Measurements from ENCODE around the gene PLAGL1.

The PLAGL1 gene

DNA sequence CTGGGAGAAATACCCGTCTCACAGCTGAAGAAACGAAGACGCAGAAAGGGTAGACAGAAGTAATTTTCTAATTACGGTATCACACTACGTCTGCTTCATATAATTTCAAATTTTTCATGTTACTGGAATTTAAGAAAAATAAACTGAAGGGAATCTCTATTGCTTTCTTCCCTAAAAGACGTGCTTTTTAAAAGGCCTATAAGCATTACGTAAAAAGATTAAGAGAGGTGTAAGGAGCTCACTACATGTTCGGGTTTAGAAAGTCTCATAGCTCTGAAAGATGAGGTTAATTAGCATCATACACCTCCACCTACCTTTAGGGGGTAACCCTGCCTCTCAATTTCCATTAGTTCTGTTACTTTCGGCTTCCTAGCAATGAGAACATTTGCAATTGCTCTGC is 787 bp upstream of the PLAGL1 start:
- no peak for DNase-seq

DNA sequence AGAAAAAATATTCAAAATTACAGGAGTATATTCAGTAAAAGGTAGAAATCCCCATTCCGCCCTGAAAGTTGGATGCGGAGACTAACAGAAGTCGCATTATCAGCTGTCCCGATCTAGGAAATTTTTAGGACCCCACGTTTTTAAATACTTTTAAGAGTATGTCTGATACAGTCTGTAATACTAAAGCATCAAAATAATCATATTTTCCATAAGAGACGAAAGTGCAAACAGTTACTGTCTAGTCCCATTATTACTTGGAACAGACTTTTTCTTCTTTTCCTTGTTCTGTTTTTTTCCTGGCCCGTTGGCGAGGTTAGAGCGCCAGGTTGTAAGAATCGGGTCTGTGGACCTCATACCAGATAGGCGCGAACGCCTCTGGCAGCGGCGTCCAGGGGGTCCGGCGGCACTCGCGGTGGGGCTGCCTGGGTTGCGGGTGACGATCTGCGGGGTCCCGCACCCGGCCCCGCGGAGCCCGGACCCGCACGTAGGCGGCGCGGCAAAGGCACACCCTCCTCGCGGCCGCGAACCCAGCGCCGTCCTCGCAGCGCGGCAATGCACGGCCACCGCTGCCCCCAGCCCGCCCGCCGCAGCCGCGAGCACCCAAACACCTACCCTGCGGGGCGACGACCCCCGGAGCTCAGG is 460 bp downstream of the PLAGL1 start:
- no peak for DNase-seq

DNA sequence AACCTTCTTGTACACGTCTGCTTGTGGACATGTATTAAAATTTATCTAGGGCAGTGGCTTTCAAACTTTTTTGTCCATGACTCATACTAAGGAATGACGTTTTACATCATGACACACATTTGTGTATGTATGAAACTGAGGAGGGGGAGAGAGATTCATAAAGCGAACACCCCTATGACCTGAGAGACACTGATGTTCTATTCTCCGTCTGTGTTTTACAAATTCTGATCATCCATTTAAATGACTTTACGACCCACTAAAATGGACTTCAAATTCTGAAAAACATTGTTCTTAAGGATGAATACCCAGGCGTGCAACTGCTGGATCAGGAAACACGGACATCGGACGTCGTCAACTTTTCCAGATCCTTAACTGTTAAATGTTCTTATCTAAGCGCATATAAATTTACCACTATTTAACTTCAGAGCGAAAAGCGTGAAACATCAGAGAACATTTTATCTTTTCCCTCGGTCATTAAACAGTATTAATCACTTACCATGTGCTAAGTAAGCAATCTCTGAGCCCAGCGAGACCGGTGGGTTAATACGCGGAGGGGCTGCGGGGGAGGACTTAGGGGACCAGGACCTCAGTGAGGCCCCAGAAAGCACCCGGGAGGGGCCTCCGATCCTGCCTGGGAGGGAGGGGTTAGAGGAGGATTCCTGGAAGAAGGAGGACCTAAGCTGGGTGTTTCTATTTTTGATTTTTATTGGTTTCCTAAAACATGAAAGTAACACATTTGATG is 1.2 kb downstream of the PLAGL1 start:
- DNase-seq, result no peak

DNA sequence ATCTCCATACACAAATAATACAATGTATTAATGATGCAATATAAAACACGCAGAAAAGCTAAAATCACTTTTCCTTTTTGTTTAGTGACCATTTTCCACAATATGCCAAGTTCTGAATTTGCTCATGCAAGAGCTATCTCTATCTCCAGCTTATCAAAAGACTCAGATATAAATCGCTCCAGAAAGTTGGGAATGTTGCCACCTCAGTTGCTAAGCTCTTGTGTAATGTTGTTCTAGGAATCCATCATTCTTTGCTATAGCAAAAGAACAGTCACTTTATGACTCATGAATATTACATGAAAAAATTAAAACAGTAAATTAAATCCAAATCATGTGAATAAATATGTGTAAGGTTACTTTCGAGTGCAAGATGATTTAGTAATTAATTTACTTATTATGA is 8.7 kb downstream of the PLAGL1 start:
- no peak for DNase-seq

DNA sequence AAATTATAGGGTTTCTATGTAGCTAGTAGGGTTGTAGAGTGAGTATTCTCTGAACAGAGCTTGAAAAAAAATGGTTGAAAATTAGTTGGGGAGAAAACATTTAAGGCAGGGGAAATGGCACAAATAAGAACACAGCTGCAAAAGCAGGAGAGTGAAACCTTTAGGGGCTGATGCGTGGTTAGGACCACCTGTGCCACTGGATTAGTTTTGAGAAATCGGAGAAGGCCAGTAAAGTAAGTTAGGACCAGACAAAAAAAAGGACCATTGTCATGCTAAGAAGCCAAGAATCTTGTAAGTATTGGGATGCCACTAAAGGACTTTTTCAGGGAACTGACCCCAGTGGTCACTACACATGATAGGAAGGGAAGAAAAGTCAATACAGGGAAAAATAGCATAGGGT is 9.4 kb downstream of the PLAGL1 start:
- no peak for DNase-seq

DNA sequence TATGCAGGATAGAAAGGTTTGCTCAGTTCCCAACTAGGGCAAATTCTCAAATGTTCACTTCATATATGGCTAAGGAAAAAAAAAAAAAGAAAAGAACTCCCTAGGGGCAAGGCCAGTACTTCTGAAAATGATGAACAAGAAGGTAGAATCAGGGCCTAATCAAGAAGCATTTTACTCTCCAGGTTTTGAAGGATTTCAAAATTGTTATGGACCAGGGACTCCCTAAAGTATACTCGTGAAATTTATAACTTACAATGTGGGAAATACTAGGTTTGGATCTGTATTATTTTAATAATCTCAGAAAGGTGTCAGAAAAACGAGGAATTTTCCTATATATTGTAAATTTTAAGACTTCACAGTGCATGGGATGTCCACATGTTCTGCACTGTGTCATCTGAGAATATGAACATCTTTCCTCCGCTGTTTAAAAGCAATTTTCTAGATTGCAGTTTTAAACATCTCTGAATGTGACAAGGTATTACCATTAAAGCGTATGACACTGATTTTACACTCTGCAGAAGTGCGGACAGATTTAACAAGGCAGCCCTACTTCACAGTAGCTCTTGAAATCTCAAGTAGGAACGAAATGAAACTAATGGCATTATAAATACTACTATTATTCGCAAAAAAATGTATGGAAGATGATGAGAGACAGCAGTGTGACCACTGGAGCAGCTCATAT is 14.0 kb downstream of the PLAGL1 start:
- DNase-seq, result no peak

DNA sequence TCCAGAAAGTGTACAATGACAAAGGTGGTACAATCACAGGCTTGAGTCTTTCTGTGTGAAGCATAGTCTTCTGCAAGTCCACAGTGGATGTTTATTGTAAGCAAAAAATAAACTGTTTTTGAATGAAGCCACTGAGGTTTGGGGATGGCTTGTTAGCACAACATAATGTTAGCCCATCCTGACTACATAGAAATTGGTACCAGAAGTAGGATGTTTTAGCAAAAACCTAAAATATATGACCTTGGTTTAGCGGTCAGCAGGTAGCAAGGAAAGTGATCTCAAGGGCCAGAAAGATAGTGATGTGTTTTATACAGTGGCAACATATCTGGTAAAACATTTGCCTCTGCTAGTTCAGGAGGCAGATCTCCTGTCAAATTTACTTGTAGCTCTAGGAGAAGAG is 15.8 kb downstream of the PLAGL1 start:
- DNase-seq, result no peak

DNA sequence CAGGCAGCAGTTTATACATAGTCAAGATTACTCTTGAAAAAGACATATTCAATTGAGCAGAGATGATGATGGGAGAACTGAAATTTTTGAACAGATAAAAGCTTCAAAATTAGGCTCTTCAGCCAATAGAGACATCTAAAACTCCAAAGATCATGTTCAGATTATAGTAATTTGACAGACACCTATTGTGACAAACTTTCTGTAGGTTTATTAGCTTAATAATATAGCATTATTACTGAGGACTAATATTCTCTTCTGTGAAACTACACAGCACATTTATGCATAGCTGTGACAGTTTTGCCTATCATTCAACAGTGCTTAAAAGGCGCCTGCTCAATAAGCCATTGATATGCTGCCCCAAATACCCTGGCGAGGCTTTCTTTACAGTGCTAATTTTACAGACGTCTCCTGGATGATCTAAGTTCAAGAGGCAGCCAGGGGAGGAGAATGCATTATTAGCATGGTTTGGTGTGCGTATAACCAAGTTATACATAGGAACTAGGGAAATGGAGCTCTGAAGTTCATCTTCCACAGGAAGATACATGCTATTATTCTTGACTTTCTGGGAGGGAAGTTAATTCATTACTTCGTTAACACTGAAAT is 21.5 kb downstream of the PLAGL1 start:
- no peak for DNase-seq

DNA sequence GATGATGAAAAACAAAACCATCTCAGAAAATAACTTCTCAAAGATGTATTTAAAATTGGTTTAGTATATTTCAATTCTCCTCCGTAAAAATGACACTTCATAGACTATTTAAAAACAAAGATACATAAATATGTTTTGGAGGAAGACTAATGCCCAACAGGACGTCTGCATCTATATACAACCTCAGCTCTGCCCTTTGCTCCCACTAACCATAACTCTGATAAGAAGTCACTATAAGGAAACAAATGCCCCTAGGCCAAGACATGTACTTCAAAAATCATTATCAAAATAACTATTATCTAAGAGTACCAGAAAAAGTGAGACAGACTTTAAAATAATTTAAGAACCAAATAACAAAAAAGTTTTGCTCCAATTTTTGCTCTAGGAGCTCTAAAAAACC is 23.4 kb downstream of the PLAGL1 start:
- no peak for DNase-seq

DNA sequence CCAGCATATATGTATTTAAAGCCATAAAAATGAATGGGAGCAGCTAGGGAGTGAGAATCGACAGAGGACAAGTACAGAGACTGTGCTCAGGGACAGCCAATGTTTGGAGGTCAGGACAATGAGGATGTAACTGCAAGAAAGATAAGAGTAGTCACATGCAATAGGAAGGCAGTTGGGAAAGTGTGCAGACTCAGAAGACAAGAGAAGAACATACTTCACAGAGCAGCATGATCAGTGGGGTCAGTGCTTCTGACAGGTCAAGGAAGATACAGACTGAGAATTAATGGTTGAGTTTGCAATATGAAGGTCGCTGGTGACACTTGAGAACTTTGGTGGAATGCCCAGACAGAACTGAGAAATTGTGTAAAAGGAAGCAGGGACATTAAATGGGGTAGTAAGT is 25.1 kb downstream of the PLAGL1 start:
- no peak for DNase-seq

DNA sequence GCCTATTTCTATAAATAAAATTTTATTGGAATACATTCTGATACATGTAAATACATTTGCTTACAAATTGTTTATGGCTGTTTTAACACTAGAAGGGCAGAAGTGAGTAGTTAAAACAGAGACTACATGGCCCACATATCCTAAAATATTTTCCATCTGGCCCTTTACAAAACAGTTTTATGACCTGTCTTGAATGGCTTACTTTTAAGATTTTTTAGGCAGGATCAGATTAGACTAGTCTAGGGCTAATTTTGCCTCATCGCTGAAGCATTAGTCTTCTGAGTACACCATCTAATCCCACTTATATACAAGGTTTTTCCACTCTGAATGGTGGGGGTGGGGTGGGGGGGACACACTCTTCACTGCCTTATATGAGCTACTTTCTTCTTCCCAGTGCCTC is 27.1 kb downstream of the PLAGL1 start:
- DNase-seq, result no peak

DNA sequence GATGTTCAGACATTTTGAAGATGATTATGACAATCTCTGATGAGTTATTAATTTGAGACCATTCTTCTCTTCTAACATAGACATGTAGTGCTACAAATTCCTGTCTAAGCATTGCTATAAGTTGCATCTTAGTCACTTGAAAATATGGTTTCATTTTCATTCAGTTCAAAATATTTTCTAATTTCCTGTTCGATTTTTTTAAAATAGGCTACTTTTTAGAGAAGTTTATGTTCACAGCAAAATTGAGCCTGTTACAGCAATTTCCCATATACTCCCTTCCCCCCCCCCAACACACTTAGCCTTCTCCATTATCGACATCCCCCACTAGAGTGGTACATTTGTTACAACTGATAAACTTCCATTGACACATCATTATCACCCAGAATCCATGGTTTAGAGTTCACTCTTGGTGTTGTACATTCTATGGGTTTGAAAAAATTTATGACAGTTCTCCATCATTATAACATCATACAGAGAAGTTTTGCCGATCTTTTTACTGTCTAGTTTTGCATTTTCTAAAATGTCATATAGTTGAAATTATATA is 31.2 kb downstream of the PLAGL1 start:
- DNase-seq, result no peak

DNA sequence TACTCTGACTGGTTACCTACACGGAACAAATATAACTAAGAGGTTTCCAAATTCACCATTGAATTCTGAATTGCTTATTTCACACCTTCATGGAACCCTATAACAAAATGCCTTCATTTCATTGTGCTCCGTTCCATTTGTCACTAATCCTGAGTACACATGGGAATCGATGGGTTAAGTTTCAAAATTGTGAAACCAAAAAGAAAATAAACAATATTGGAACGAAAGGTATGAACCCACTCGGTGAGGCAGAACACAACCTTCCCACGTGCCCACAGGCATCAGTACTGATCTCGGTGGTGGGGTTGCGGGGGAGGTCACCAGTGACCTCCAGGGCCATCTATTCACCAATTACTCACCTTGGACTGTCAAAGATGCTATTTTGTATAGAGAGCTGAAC is 34.0 kb downstream of the PLAGL1 start:
- DNase-seq, result no peak

DNA sequence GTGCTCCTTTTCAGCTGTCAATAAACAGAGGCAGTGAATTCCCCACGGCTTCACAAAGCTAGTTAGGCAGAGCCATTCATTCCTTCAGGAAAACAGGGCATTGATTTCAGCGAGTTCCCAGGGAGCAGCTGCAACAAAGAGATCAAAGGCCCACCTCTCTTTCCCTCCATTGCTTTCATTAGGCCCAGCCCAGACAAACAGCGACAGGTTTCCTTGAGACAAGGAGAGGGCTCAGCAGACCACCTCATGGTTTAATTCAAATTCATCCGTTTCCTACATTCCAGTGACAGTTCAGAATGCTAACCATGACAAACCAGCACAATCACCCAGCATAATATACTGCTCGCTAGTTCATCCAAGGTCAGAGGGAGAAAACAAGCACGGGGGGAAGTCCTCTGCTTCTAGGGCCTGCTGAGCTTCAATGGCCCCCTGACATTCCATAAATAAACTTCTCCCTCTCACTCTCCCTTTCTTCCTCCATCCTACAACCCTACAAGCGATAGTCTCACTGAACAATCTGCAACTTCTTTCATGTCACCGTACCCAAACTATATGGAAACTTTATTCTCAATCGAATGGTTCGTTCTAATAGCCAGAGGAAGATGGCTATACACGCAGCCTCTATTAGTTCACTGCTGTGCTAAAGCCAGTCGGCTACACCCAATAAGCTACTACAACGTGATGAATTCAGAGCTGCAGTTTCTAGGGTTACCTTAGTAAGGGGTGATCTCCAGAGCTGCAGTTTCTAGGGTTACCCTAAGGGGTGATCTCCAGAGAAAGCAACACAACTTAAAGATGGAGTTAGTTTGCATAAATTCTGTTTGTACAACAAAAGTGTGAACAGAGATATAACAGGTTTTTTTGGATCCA is 34.7 kb downstream of the PLAGL1 start:
- DNase-seq, result no peak

DNA sequence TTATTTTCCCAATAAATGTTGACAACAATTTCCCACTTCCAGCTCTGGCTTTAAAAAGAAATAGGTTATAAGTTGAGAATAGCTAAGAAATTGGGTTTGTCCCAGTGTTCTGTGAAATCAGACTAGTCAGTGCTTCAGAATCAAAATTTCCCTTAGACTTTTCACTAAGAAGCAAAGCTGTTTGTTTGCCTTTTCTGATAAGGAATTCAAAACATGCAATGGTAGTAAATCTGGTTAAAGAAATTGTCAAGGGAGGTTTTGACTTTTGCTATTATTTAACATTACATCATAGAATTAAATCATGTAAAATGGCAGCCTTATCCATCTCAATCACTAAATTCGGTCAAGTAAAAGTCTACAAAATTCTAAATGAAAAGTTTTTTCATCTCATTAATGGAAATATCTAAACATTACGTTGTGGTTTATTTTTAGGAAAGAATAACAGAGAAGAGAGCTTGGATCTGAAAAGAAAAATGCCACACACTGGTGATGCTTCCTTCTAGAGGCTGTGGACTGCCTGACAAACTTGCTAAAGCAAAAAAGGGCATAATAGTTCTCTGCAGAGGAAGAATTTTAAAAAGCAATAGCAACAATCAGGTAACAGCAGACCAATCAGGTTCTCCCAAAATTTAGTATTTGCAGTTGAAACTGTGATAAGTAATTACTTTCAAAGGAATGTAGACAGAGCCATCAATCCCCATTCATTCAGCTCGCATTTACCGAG is 36.4 kb downstream of the PLAGL1 start:
- DNase-seq, result no peak

DNA sequence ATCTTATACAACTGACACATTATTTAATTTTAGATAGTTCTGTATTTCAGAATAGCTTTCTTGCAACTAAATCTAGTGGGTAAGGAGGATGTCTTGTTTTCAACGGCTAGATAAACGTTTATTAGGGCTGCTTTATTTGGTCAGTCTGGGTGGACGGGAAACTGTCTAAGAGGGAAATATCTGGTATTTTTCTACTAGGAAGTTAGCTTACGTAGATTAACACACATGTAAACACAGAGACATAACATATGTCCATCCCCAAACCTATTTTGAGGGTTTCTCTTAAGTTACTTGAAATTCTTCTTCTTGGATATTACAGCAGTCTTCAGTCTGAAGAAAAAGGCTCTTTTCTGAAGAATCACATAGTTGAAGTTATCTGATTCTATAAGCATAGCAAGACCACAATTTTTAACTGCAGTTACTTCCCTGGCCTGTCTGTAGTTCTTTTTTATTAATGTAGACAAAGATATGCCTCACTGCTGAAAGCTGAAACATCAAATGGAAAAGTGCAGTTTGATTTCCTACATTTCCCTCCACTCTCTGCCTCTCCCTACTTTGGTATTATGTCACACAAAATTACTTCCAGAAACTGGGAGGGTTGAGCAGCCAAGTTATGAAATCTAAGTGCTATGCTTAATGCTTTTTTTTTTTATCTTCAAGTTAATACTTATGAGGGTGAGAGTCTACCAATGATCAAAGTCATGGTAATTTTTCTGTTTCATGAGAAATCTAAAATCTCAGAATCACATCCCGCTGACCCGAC is 37.4 kb downstream of the PLAGL1 start:
- no peak for DNase-seq

DNA sequence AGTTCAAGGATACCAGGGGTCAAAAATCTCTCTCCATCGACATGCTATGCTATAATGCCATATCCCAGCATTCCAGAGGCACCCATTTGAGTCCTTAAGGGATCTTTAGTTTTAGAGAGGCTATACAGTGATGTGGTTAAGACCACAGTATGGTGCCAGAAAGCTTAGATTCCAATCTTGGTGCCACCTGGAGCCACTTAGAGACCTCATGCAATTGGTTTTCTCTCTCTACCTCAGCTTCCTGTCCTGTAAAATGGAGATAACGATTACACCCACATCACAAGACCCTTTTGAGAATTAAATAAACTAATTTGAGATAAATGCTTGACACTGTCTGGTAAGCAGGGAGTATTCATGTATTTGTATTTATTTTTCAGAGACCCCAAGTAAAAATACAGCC is 39.0 kb downstream of the PLAGL1 start:
- DNase-seq, result no peak

DNA sequence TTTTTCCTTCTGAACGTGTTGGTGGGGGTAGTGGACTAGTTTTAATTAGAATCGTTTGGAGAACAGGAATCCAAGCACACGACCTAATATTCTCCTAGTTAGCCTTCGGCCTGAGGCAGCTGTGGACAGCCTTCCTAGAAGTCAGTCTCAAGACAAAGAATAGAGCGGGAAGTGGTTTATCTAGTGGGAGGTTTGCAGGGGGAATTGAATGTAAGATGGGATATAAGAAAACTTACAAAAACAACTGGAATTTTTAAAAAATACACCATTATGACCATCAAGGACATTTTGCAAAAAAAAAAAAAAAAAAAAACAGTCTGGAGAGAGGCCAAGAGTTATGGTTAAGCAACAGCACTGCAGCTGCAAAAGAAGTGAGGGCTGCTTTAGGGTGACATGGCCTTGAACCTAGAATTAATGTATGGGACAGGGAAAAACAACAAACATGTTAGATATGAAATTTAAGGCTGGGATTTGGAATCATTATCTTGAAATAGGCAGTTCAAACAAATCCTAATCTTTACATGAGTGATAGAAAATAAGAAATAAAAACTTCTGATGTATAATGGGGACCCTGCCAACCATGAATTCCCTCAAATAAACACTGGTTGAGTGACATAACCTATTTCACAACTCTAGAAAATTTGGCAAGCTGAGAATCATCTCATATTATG is 40.2 kb downstream of the PLAGL1 start:
- DNase-seq, result no peak

DNA sequence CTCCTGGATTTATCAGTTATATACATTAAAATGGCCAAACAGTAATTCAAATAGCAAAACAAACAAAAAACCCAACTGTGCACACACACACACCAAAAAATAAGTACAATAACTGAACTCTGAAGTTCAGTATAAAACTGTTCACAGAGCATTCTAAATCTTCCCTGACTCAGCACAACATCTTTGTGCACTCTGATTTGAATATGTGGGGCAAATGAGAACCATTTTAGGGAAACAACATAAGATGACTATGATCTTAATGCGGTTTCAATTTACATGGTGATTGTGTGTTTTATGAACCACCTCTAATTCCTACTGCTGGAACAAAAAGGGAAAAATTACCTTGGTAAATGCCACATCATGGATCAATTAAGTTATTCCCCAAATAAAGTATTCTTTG is 41.7 kb downstream of the PLAGL1 start:
- DNase-seq, result no peak

DNA sequence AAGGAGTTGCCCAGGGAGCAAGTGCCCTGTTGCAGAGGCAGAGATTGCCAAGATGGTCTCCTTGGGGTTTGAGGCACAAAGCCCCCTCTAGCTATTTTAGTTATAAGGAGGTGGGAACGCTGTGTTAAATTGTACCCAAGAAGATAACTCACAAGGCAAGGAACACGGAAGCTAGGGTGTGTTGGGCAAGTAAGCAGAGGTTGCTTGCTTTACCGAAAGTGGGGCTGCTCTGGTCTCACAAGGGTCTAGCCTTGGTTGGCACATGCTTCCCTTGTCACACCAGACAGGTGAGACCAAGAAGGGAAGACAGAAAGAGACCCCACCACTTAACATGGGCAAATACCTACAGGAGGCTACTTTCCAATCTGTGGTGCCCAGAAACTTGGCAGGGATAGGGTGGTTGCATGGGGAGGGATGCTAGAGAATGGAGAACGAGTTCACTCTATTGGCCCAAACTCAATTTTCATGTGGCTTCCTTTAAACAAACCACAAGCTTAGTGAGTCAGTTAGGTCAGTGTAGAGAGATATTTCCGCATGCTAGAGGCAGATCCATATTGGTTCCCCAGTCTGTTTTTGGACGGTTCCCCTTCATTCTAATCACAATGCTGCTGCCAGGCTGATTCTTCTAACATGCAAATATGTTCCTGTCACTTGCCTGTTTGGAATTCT is 42.4 kb downstream of the PLAGL1 start:
- no peak for DNase-seq

Measured in NCI-H1105 treated with DMSO at 0.1 percent for 48 hours (cell line).